Caco-2 (cell line): ENCODE data around the gene PPARA. TPM values are rescaled to one million over a fixed set of nuclear protein-coding genes. Genes with fewer than 3 reads are reported as not detected.

Source experiments
- BruUV-seq: library from RNA; stranded (reverse); fragments of 400-500 nt; replicated peaks from 2 replicates; lab custom pipeline; 2021; lab: Mats Ljungman, UMichigan
- CTCF ChIA-PET: fragments of 300-600 bp; sonication (Branson Sonifier 250); formaldehyde crosslinking; loops from one replicate; lab custom pipeline; 2022; ENCODE audit warnings: antibody characterized with exemption; lab: Charles Lee
- POLR2A ChIA-PET: fragments of 300-600 bp; sonication (Branson Sonifier 250); formaldehyde crosslinking; loops from one replicate; lab custom pipeline; 2022; ENCODE audit warnings: antibody characterized with exemption; lab: Charles Lee
- DNase-seq, 2 experiments: peaks; one replicate each; pipeline versions ENCODE4 v3.0.0 to v3.0.0-alpha.2; 2020 to 2022
- H3K27me3 ChIP-seq: replicated peaks from 2 replicates; pipeline ENCODE4 v1.6.0; 2011; ENCODE audit warnings: low read length; ENCODE audit not compliant: control insufficient read depth, insufficient read depth
- H3K36me3 ChIP-seq: 2 replicates; pipeline ENCODE4 v1.5.1; 2011; ENCODE audit warnings: low read length; ENCODE audit not compliant: control insufficient read depth, insufficient read depth
- H3K4me1 ChIP-seq: fragments of 250-450 bp; sonication (Bioruptor Pico); 2 replicates; pipeline ENCODE4 v1.5.1; 2020; ENCODE audit warnings: mild to moderate bottlenecking
- H3K4me3 ChIP-seq: 2 replicates; pipeline ENCODE4 v1.5.1; 2011; ENCODE audit warnings: low read depth, mild to moderate bottlenecking, control low read depth, low read length
- H3K9me3 ChIP-seq: fragments of 250-450 bp; sonication (Bioruptor Pico); 2 replicates; pipeline ENCODE4 v1.5.1; 2020; ENCODE audit warnings: mild to moderate bottlenecking, moderate library complexity
- H3K27ac Mint-ChIP-seq: one replicate; pipeline ENCODE4 v1.8.0; 2022; ENCODE audit warnings: mixed read lengths; ENCODE audit not compliant: unreplicated experiment
- H3K27me3 Mint-ChIP-seq: one replicate; pipeline ENCODE4 v1.8.0; 2022; ENCODE audit warnings: mixed read lengths; ENCODE audit not compliant: insufficient read depth, unreplicated experiment
- H3K36me3 Mint-ChIP-seq: one replicate; pipeline ENCODE4 v1.8.0; 2022; ENCODE audit warnings: mild to moderate bottlenecking, mixed read lengths; ENCODE audit not compliant: insufficient read depth, unreplicated experiment
- H3K4me1 Mint-ChIP-seq: one replicate; pipeline ENCODE4 v1.8.0; 2022; ENCODE audit warnings: low read depth, mixed read lengths; ENCODE audit not compliant: unreplicated experiment
- H3K4me3 Mint-ChIP-seq: one replicate; pipeline ENCODE4 v1.8.0; 2022; ENCODE audit warnings: mild to moderate bottlenecking, moderate library complexity, mixed read lengths; ENCODE audit not compliant: unreplicated experiment
- H3K9me3 Mint-ChIP-seq: one replicate; pipeline ENCODE4 v1.8.0; 2022; ENCODE audit warnings: mixed read lengths; ENCODE audit not compliant: unreplicated experiment
- intact Hi-C: fragments of 100-400 bp; cut with micrococcal nuclease; formaldehyde crosslinking; loops from one replicate; pipeline ENCODE4 v1.10.0; 2022; ENCODE audit not compliant: unreplicated experiment
- total RNA-seq: library from RNA; stranded (reverse); gene quantifications from 2 replicates; pipeline ENCODE4 v1.2.3, GENCODE V29; 2022
- TF ChIP-seq, protein P1 (sequence below), 2 experiments: fragments of 200-600 bp in 1 of 2; IDR thresholded peaks; 1 replicate in 1 of 2; 2 replicates in 1 of 2; pipeline versions ENCODE4 v1.5.1 to v1.8.0; 2011 to 2022; ENCODE audit warnings: antibody characterized with exemption in 1 of 2, control low read depth in 1 of 2, inconsistent platforms in 1 of 2, low read depth in 1 of 2, low read length in 1 of 2, mild to moderate bottlenecking in 1 of 2, moderate library complexity in 1 of 2; ENCODE audit not compliant: insufficient read depth in 1 of 2, severe bottlenecking in 1 of 2, unreplicated experiment in 1 of 2

The PPARA gene
- total RNA-seq, 1 experiment from 2014 or later: 13.4 TPM

DNA sequence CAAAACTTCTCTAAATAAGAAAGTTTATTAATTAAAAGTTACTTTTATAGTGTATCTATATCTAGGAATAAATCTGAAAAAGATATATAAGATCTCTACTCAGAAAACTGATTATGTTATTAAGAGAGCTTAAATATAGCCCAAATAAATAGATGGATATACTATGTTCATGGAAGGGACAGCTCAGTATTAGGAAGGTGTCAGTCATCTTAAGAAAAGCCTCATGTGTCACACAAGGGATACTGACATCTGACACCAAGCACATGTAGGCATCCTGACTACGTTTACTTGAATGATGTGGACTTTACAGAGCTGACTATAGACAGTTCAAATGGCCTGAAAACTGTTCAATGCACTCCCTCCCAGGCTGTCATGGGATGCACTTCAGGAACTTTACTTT is 19.3 kb downstream of the PPARA start:
- ChIA-PET CTCF (no interaction called here), POLR2A (no interaction called here)
- no peak for DNase-seq
- Histone ChIP-seq H3K27me3 (no peaks in the 10 kb centered on the region), H3K36me3 (no peaks in the 10 kb centered on the region), H3K9me3 (peaks cover 9% of the 10 kb centered on the region), H3K4me1 (no peaks in the 10 kb centered on the region), H3K4me3 (no peak overlapping the region)
- intact Hi-C loops: no loop called here
- BruUV-seq: no TSS peak
- H3K4me1 Mint-ChIP-seq: no peaks in the 10 kb centered on the region
- H3K4me3 Mint-ChIP-seq: no peak overlapping the region
- no peaks in the 10 kb centered on the region for H3K27me3 Mint-ChIP-seq
- no peak overlapping the region for H3K27ac Mint-ChIP-seq
- TF ChIP-seq, protein P1, sequence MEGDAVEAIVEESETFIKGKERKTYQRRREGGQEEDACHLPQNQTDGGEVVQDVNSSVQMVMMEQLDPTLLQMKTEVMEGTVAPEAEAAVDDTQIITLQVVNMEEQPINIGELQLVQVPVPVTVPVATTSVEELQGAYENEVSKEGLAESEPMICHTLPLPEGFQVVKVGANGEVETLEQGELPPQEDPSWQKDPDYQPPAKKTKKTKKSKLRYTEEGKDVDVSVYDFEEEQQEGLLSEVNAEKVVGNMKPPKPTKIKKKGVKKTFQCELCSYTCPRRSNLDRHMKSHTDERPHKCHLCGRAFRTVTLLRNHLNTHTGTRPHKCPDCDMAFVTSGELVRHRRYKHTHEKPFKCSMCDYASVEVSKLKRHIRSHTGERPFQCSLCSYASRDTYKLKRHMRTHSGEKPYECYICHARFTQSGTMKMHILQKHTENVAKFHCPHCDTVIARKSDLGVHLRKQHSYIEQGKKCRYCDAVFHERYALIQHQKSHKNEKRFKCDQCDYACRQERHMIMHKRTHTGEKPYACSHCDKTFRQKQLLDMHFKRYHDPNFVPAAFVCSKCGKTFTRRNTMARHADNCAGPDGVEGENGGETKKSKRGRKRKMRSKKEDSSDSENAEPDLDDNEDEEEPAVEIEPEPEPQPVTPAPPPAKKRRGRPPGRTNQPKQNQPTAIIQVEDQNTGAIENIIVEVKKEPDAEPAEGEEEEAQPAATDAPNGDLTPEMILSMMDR (IDR thresholded peaks at IDR 0.05; ENCODE audit: insufficient read depth in 1 of 2, low read depth in 1 of 2, low read length in 1 of 2, severe bottlenecking in 1 of 2, unreplicated experiment in 1 of 2): no peak
- H3K36me3 Mint-ChIP-seq: no peaks in the 10 kb centered on the region
- peaks cover 10% of the 10 kb centered on the region for H3K9me3 Mint-ChIP-seq

DNA sequence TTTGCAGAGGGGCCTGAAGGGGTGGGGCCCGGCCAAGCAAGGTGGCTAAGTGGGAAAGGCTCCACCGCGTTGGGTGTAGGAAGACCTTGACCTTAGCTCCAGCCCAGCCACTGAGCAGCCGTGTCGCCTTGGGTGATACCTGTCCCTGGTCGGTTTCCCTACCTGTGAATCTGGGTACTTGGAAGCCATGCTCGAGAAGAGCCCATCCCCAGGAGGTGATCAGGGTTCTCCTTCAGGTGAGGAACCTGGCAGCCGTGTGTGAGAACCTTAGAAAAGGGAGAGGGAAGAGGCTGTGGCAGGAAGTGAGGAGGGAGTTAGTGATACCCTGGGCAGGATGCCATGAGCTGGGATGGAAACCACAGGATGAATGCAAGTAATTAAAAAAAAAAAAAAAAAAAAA is 21.6 kb downstream of the PPARA start:
- H3K4me1 Mint-ChIP-seq: no peaks in the 10 kb centered on the region
- no peaks in the 10 kb centered on the region for H3K27me3 Mint-ChIP-seq
- Histone ChIP-seq H3K36me3 (no peaks in the 10 kb centered on the region), H3K4me1 (no peaks in the 10 kb centered on the region), H3K4me3 (no peak overlapping the region), H3K27me3 (no peaks in the 10 kb centered on the region), H3K9me3 (peaks cover 13% of the 10 kb centered on the region)
- peaks cover 6% of the 10 kb centered on the region for H3K36me3 Mint-ChIP-seq
- no peak overlapping the region for H3K4me3 Mint-ChIP-seq
- TF ChIP-seq, protein P1 (IDR thresholded peaks at IDR 0.05; ENCODE audit: insufficient read depth in 1 of 2, low read depth in 1 of 2, low read length in 1 of 2, severe bottlenecking in 1 of 2, unreplicated experiment in 1 of 2): no peak
- BruUV-seq: no TSS peak
- peaks cover 10% of the 10 kb centered on the region for H3K9me3 Mint-ChIP-seq
- intact Hi-C loops: no loop called here
- no peak for DNase-seq
- H3K27ac Mint-ChIP-seq: no peak overlapping the region
- ChIA-PET CTCF (no interaction called here), POLR2A (no interaction called here)

DNA sequence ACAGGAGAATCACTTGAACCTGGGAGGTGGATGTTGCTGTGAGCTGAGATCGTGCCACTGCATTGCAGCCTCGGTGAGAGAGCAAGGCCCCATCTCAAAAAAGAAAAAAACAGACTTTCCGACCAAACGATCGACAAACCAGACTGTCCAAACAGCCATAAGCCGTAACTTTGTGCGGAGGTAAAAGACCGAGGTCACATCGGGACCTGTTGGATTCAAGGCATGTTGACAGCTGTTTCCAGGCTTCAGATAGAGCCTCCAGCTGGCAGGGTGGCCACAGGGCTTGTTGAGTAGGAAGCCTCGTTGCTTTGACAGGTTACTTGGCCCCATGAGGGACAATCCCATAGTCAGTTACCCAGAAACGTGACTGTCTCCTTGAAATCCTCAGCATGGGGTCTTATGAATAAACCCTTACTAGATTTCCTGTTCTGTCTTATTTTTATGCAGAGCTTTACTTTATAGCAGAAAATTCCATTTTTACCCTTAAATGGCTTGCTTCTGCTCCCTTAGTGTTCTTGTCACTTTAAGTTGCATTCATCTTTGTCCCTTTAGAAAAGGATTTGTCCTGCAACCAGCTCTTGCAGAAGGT is 22.3 kb downstream of the PPARA start:
- CTCF ChIA-PET: no interaction called here
- no peaks in the 10 kb centered on the region for H3K36me3 ChIP-seq
- TF ChIP-seq, protein P1 (IDR thresholded peaks at IDR 0.05; ENCODE audit: insufficient read depth in 1 of 2, low read depth in 1 of 2, low read length in 1 of 2, severe bottlenecking in 1 of 2, unreplicated experiment in 1 of 2): no peak
- Mint-ChIP-seq H3K27me3 (no peaks in the 10 kb centered on the region), H3K27ac (no peak overlapping the region), H3K9me3 (peaks cover 13% of the 10 kb centered on the region), H3K36me3 (peaks cover 6% of the 10 kb centered on the region), H3K4me3 (no peak overlapping the region), H3K4me1 (no peaks in the 10 kb centered on the region)
- intact Hi-C loops: no loop called here
- DNase-seq: no peak
- H3K27me3 ChIP-seq: no peaks in the 10 kb centered on the region
- POLR2A ChIA-PET: no interaction called here
- H3K4me1 ChIP-seq: no peaks in the 10 kb centered on the region
- peaks cover 13% of the 10 kb centered on the region for H3K9me3 ChIP-seq
- BruUV-seq: no TSS peak
- no peak overlapping the region for H3K4me3 ChIP-seq
